ENCODE results near the gene HIC2. TPM values are rescaled to one million over a fixed set of nuclear protein-coding genes. Genes with fewer than 3 reads are reported as not detected.

The HIC2 gene
- total and polyA plus RNA-seq, 2 of the 13 experiments (the other 11 are each of a cell fraction or from before 2014, with no cell fraction given), result 5.0 to 13.7 TPM

DNA sequence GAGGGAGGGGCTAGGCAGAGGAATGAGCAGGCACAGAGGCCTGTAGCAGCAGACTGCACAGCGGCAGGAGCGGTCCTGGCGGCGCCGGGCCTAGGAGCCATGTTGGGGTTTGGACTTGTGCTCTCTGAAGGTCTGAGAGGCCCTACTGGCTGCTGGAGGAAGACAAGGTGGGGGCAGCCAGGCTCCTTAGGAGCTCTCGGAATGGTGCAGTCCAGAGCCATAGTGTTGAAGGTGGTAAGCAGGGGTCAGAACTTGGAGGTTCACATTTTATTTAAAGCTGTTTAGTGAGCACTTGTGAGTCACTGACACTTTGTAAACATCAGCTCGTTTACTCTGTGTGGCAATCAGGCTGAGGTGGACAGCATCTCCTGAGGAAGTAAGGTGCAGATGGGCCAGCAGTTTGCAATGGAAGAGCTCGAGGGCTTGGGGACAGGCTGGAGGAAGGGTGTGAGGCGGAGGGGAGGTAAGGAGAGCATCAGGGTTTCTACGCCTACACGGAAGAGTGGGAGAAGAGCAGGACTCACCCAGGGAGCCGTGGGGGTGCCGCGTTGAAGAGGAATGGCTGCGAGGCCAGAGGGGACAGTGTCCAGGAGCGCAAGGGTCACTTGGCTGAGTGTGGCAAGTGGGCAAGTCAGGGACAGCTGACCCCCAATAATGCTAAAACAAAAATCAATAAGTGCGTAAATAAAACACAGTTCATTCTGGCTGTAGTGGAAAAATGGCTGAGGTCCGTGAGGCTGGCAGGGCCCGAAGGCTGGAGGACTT lies 40.0 kb downstream of the HIC2 start (continued):
- TF ChIP-seq, protein P1, sequence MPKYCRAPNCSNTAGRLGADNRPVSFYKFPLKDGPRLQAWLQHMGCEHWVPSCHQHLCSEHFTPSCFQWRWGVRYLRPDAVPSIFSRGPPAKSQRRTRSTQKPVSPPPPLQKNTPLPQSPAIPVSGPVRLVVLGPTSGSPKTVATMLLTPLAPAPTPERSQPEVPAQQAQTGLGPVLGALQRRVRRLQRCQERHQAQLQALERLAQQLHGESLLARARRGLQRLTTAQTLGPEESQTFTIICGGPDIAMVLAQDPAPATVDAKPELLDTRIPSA (CRISPR knock-in tag; IDR thresholded peaks at IDR 0.05; ENCODE audit: borderline replicate concordance), result no peak
- peak; percentile 44; the same call in 1 of the 2 replicates for TF ChIP-seq HOXA5 (CRISPR knock-in tag; IDR thresholded peaks at IDR 0.05)
- TF ChIP-seq BORCS8-MEF2B (CRISPR knock-in tag; IDR thresholded peaks at IDR 0.05), result 0 out of 2 replicates have a peak, but pooled peaks have one; percentile 49
- TF ChIP-seq ZNF652 (CRISPR knock-in tag; IDR thresholded peaks at IDR 0.05; ENCODE audit: borderline replicate concordance, low read depth), result peak; percentile 18; the same call in 1 of the 2 replicates
- TF ChIP-seq, protein P2, sequence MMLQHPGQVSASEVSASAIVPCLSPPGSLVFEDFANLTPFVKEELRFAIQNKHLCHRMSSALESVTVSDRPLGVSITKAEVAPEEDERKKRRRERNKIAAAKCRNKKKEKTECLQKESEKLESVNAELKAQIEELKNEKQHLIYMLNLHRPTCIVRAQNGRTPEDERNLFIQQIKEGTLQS (CRISPR knock-in tag; IDR thresholded peaks at IDR 0.05), result peak; percentile 63; the same call in 1 of the 2 replicates
- no peak for TF ChIP-seq ZNF564 (CRISPR knock-in tag; IDR thresholded peaks at IDR 0.05)
- no peak for TF ChIP-seq ZNF138 (CRISPR knock-in tag; IDR thresholded peaks at IDR 0.05; ENCODE audit: low read depth)
- no peak for TF ChIP-seq ZNF644 (CRISPR knock-in tag; IDR thresholded peaks at IDR 0.05; ENCODE audit: low read depth)
- TF ChIP-seq JUN (CRISPR knock-in tag; IDR thresholded peaks at IDR 0.05), result peak; percentile 67
- 0 out of 2 replicates have a peak, but pooled peaks have one; percentile 54 for TF ChIP-seq KLF12 (CRISPR knock-in tag; IDR thresholded peaks at IDR 0.05; ENCODE audit: borderline replicate concordance)
- TF ChIP-seq MBD4 (IDR thresholded peaks at IDR 0.05; ENCODE audit: borderline replicate concordance, low read length), result no peak
- TF ChIP-seq, protein P3, sequence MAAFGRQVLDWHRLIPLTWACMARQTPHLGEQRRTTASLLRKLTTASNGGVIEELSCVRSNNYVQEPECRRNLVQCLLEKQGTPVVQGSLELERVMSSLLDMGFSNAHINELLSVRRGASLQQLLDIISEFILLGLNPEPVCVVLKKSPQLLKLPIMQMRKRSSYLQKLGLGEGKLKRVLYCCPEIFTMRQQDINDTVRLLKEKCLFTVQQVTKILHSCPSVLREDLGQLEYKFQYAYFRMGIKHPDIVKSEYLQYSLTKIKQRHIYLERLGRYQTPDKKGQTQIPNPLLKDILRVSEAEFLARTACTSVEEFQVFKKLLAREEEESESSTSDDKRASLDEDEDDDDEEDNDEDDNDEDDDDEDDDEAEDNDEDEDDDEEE (CRISPR knock-in tag; IDR thresholded peaks at IDR 0.05), result no peak
- TF ChIP-seq ZNF205 (CRISPR knock-in tag; IDR thresholded peaks at IDR 0.05), result peak; percentile 66; the same call in 1 of the 2 replicates
- TF ChIP-seq NCOA2 (CRISPR knock-in tag; IDR thresholded peaks at IDR 0.05), result peak; percentile 46; the same call in 1 of the 2 replicates
- TF ChIP-seq ZSCAN25 (CRISPR knock-in tag; IDR thresholded peaks at IDR 0.05), result no peak
- TF ChIP-seq, protein P4, sequence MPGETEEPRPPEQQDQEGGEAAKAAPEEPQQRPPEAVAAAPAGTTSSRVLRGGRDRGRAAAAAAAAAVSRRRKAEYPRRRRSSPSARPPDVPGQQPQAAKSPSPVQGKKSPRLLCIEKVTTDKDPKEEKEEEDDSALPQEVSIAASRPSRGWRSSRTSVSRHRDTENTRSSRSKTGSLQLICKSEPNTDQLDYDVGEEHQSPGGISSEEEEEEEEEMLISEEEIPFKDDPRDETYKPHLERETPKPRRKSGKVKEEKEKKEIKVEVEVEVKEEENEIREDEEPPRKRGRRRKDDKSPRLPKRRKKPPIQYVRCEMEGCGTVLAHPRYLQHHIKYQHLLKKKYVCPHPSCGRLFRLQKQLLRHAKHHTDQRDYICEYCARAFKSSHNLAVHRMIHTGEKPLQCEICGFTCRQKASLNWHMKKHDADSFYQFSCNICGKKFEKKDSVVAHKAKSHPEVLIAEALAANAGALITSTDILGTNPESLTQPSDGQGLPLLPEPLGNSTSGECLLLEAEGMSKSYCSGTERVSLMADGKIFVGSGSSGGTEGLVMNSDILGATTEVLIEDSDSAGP (CRISPR knock-in tag; IDR thresholded peaks at IDR 0.05; ENCODE audit: borderline replicate concordance), result peak; percentile 77; the same call in 1 of the 2 replicates
- peak; percentile 99 for TF ChIP-seq FOSL2 (CRISPR knock-in tag; IDR thresholded peaks at IDR 0.05)
- peak; percentile 38 for TF ChIP-seq FOXO1 (CRISPR knock-in tag; IDR thresholded peaks at IDR 0.05)
- TF ChIP-seq, protein P5, sequence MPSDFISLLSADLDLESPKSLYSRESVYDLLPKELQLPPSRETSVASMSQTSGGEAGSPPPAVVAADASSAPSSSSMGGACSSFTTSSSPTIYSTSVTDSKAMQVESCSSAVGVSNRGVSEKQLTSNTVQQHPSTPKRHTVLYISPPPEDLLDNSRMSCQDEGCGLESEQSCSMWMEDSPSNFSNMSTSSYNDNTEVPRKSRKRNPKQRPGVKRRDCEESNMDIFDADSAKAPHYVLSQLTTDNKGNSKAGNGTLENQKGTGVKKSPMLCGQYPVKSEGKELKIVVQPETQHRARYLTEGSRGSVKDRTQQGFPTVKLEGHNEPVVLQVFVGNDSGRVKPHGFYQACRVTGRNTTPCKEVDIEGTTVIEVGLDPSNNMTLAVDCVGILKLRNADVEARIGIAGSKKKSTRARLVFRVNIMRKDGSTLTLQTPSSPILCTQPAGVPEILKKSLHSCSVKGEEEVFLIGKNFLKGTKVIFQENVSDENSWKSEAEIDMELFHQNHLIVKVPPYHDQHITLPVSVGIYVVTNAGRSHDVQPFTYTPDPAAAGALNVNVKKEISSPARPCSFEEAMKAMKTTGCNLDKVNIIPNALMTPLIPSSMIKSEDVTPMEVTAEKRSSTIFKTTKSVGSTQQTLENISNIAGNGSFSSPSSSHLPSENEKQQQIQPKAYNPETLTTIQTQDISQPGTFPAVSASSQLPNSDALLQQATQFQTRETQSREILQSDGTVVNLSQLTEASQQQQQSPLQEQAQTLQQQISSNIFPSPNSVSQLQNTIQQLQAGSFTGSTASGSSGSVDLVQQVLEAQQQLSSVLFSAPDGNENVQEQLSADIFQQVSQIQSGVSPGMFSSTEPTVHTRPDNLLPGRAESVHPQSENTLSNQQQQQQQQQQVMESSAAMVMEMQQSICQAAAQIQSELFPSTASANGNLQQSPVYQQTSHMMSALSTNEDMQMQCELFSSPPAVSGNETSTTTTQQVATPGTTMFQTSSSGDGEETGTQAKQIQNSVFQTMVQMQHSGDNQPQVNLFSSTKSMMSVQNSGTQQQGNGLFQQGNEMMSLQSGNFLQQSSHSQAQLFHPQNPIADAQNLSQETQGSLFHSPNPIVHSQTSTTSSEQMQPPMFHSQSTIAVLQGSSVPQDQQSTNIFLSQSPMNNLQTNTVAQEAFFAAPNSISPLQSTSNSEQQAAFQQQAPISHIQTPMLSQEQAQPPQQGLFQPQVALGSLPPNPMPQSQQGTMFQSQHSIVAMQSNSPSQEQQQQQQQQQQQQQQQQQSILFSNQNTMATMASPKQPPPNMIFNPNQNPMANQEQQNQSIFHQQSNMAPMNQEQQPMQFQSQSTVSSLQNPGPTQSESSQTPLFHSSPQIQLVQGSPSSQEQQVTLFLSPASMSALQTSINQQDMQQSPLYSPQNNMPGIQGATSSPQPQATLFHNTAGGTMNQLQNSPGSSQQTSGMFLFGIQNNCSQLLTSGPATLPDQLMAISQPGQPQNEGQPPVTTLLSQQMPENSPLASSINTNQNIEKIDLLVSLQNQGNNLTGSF (CRISPR knock-in tag; IDR thresholded peaks at IDR 0.05), result 0 out of 2 replicates have a peak, but pooled peaks have one; percentile 39
- TF ChIP-seq MYNN (CRISPR knock-in tag; IDR thresholded peaks at IDR 0.05; ENCODE audit: low read depth), result no peak
- TF ChIP-seq ZNF207 (IDR thresholded peaks at IDR 0.05; ENCODE audit: borderline replicate concordance), result no peak
- TF ChIP-seq NFIC (IDR thresholded peaks at IDR 0.05; ENCODE audit: low read length), result no peak

Measured in HepG2 (cell line).